CD4-positive, alpha-beta T cell (primary cell): Measurements from ENCODE around the gene KIF21A. TPM values are rescaled to one million over a fixed set of nuclear protein-coding genes. Genes with fewer than 3 reads are reported as not detected.

Source experiments
- ATAC-seq: fragments of 200-7000 bp; cut with Tn5 transposase; one replicate; pipeline ENCODE4 v1.10.0; 2022; ENCODE audit warnings: mild to moderate bottlenecking; ENCODE audit not compliant: poor library complexity
- CTCF ChIA-PET: fragments of 350-600 bp; sonication (Branson Sonifier 250); formaldehyde crosslinking; loops from one replicate; lab custom pipeline; 2021; ENCODE audit warnings: antibody characterized with exemption, inconsistent platforms; lab: Charles Lee
- POLR2A ChIA-PET: fragments of 350-600 bp; sonication (Branson Sonifier 250); formaldehyde crosslinking; loops from one replicate; lab custom pipeline; 2021; ENCODE audit warnings: antibody characterized with exemption, inconsistent platforms; lab: Charles Lee
- DNase-seq, 14 experiments: peaks; one replicate each; pipeline ENCODE4 v3.0.0-alpha.2; 2013 to 2020; ENCODE audit warnings: mixed read lengths in 2 of 14
- H3K27ac ChIP-seq, 2 donors: one replicate each; pipeline versions ENCODE4 v1.5.1 to v1.7.0; 2013; ENCODE audit warnings: low read length in 2 of 2, low read depth in 1 of 2, mild to moderate bottlenecking in 1 of 2
- H3K27me3 ChIP-seq, 2 experiments: 1 replicate in 1 of 2; 2 replicates in 1 of 2; pipeline versions ENCODE4 v1.6.1 to v1.7.0; 2013; ENCODE audit warnings: low read length in 2 of 2, control low read depth in 1 of 2, mild to moderate bottlenecking in 1 of 2, moderate library complexity in 1 of 2; ENCODE audit not compliant: insufficient read depth in 2 of 2, control insufficient read depth in 1 of 2
- H3K36me3 ChIP-seq: one replicate; pipeline ENCODE4 v1.6.1; 2013; ENCODE audit warnings: low read length, control low read depth; ENCODE audit not compliant: insufficient read depth
- H3K4me1 ChIP-seq: one replicate; pipeline ENCODE4 v1.6.1; 2013; ENCODE audit warnings: low read length, control low read depth; ENCODE audit not compliant: insufficient read depth
- H3K4me3 ChIP-seq: one replicate; pipeline ENCODE4 v1.5.1; 2013; ENCODE audit warnings: mild to moderate bottlenecking, low read length, moderate library complexity
- H3K9me3 ChIP-seq, 2 experiments: 1 replicate in 1 of 2; 2 replicates in 1 of 2; pipeline versions ENCODE4 v1.6.1 to v1.7.0; 2013; ENCODE audit warnings: low read length in 2 of 2, mild to moderate bottlenecking in 2 of 2, control low read depth in 1 of 2, moderate library complexity in 1 of 2; ENCODE audit not compliant: control insufficient read depth in 1 of 2, insufficient read depth in 1 of 2
- H3K27ac Mint-ChIP-seq: one replicate; pipeline ENCODE4 v1.8.0; 2020; ENCODE audit warnings: mixed read lengths
- H3K27me3 Mint-ChIP-seq: one replicate; pipeline ENCODE4 v1.8.0; 2021; ENCODE audit warnings: mixed read lengths
- H3K36me3 Mint-ChIP-seq: one replicate; pipeline ENCODE4 v1.8.0; 2021; ENCODE audit warnings: low read depth, mixed read lengths
- H3K4me1 Mint-ChIP-seq: one replicate; pipeline ENCODE4 v1.8.0; 2021; ENCODE audit warnings: low read depth, mixed read lengths
- H3K4me3 Mint-ChIP-seq: one replicate; pipeline ENCODE4 v1.8.0; 2020; ENCODE audit warnings: mild to moderate bottlenecking, mixed read lengths
- H3K9me3 Mint-ChIP-seq: one replicate; pipeline ENCODE4 v1.8.0; 2020; ENCODE audit warnings: mixed read lengths
- intact Hi-C, 2 experiments: fragments of 100-400 bp; cut with DNase I in 1 of 2; cut with micrococcal nuclease in 1 of 2; formaldehyde crosslinking; loops; one replicate each; pipeline versions ENCODE4 v1.15.1 to v1.9.0; 2023 to 2025; cut with DNase I, micrococcal nuclease
- total RNA-seq, 174 experiments: library from RNA in 2 of 174; stranded (reverse) in 2 of 174; gene quantifications; one replicate each; pipeline ENCODE4 v1.2.3 and lab custom pipeline; 2021 to 2026
- TF ChIP-seq, protein P1 (sequence below): fragments of 200-600 bp; IDR thresholded peaks from one replicate; pipeline ENCODE4 v1.8.0; 2022; ENCODE audit warnings: antibody characterized with exemption, mild to moderate bottlenecking

KIF21A gene
- total RNA-seq, 2 experiments from 2014 or later: 3.2 to 3.4 TPM

DNA sequence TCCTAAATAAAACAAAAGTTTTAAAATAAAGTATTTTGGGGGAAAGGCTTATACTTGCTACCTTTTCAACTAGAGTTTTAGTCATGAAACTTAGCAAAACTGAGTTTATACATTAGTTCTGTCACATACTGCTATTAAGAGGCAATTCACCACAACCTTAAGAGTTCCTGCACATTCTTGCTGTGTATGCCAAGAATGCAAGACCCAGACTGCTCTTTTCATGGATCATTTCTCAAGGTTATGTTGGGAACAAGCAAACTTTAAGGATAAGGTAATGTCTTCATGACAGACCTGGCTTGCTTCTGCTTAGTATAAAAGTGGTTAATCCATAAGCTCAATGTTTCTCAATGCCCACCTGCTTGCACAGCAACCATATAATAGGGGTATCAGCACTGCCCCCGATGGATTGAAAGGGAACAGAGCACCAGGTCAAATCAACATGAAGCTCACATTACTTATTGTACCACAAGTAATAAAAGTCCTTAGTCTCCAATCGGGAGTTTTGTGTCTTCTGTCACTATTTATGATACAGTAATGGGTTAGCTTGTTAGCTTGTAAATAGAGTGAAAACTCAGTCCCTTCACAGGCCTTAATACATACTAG, 67.6 kb downstream of the KIF21A start:
- TF ChIP-seq, protein P1, sequence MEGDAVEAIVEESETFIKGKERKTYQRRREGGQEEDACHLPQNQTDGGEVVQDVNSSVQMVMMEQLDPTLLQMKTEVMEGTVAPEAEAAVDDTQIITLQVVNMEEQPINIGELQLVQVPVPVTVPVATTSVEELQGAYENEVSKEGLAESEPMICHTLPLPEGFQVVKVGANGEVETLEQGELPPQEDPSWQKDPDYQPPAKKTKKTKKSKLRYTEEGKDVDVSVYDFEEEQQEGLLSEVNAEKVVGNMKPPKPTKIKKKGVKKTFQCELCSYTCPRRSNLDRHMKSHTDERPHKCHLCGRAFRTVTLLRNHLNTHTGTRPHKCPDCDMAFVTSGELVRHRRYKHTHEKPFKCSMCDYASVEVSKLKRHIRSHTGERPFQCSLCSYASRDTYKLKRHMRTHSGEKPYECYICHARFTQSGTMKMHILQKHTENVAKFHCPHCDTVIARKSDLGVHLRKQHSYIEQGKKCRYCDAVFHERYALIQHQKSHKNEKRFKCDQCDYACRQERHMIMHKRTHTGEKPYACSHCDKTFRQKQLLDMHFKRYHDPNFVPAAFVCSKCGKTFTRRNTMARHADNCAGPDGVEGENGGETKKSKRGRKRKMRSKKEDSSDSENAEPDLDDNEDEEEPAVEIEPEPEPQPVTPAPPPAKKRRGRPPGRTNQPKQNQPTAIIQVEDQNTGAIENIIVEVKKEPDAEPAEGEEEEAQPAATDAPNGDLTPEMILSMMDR: no peak
- Histone ChIP-seq H3K4me1 (no peaks in the 10 kb centered on the region), H3K4me3 (no peak overlapping the region), H3K27me3 (no peaks in the 10 kb centered on the region), H3K27ac (no peak overlapping the region), H3K9me3 (no peaks in the 10 kb centered on the region), H3K36me3 (no peaks in the 10 kb centered on the region)
- no peak overlapping the region for H3K27ac Mint-ChIP-seq
- no peaks in the 10 kb centered on the region for H3K9me3 Mint-ChIP-seq
- H3K36me3 Mint-ChIP-seq: no peaks in the 10 kb centered on the region
- ATAC-seq (no peak), DNase-seq (peak in 2 of 14 experiments; percentile 2 to 13)
- intact Hi-C loops: no loop called here
- ChIA-PET CTCF (interaction anchor here (0.7 kb wide), 1 partner anchor 9 kb away, joined by 3 read pairs; no protein-coding TSS in a partner anchor), POLR2A (no interaction called here)
- no peaks in the 10 kb centered on the region for H3K27me3 Mint-ChIP-seq
- peaks cover 8% of the 10 kb centered on the region for H3K4me1 Mint-ChIP-seq
- no peak overlapping the region for H3K4me3 Mint-ChIP-seq

DNA sequence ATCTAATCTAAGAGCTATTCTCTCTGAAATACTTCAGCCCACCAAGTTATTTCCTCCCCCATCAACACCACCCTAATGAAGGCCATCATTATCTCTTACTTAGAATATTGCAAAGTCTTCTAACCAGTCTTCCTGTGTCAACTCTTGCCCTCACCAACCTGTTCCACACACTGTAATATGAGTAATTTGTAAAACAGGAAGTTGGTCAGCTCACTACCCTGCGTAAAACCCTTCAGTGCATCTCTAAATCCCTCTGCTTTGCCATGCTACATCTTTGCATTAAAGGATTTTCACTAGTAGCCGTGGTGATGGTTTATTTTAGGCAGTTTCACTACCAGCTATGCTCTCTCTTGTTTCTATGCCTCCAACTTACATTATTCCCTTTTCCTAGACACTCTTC, 70.0 kb downstream of the KIF21A start:
- intact Hi-C loops: no loop called here
- TF ChIP-seq, protein P1: no peak
- no peak overlapping the region for H3K27ac ChIP-seq
- no peaks in the 10 kb centered on the region for H3K9me3 Mint-ChIP-seq
- ChIA-PET POLR2A (interaction anchor here (1.6 kb wide), 1 partner anchor 34 kb away, joined by 4 read pairs; no protein-coding TSS in a partner anchor), CTCF (no interaction called here)
- H3K9me3 ChIP-seq: no peaks in the 10 kb centered on the region
- H3K4me3 ChIP-seq: no peak overlapping the region
- no peak overlapping the region for H3K27ac Mint-ChIP-seq
- DNase-seq: peak in 3 of 14 experiments; percentile 13 to 70 (median 13)
- peak; percentile 60 for ATAC-seq
- no peaks in the 10 kb centered on the region for H3K27me3 ChIP-seq
- H3K27me3 Mint-ChIP-seq: no peaks in the 10 kb centered on the region
- no peaks in the 10 kb centered on the region for H3K4me1 ChIP-seq
- H3K4me3 Mint-ChIP-seq: no peak overlapping the region
- no peaks in the 10 kb centered on the region for H3K36me3 Mint-ChIP-seq
- H3K4me1 Mint-ChIP-seq: peaks cover 8% of the 10 kb centered on the region
- no peaks in the 10 kb centered on the region for H3K36me3 ChIP-seq

DNA sequence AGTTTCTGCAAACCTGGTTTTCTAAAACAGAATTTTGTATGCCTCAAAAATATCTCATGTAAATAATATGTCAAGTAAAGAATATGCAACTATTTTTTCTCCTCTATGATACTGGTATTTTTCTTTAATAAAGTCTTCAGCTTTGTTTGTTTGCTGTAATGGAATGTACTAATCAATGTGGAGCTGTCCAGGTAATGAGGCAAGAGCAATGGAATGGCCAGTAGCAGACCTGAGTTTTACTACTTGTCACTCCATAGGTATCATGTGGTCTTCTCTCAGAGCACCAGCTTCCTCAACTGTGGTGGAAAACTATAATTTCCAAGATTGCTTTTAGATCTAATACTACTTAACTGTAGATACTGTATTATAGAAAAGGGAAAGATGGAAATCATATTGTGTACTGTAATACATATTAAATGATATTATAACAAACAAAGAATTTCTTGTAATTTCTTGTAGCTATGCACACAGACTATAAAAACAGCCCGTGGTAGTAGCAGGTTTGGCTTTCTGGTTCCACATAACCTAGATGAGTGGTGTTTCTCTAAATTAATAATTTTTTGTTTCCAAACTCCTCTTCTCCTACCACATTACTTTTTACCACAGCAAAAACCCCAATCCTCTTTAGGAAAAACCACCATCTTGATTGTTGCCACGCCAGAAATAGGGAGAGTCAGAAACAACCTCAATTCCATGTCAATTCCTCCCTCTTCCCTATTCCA, 70.6 kb downstream of the KIF21A start:
- H3K9me3 Mint-ChIP-seq: no peaks in the 10 kb centered on the region
- peaks cover 8% of the 10 kb centered on the region for H3K4me1 Mint-ChIP-seq
- no peak for ATAC-seq
- Histone ChIP-seq H3K27ac (no peak overlapping the region), H3K4me3 (no peak overlapping the region), H3K4me1 (no peaks in the 10 kb centered on the region), H3K36me3 (no peaks in the 10 kb centered on the region), H3K27me3 (no peaks in the 10 kb centered on the region), H3K9me3 (no peaks in the 10 kb centered on the region)
- intact Hi-C loops: no loop called here
- POLR2A ChIA-PET: interaction anchor here (1.6 kb wide), 1 partner anchor 34 kb away, joined by 4 read pairs; no protein-coding TSS in a partner anchor
- CTCF ChIA-PET: no interaction called here
- TF ChIP-seq, protein P1: no peak
- H3K27me3 Mint-ChIP-seq: no peaks in the 10 kb centered on the region
- H3K27ac Mint-ChIP-seq: no peak overlapping the region
- DNase-seq: no peak
- H3K36me3 Mint-ChIP-seq: no peaks in the 10 kb centered on the region
- no peak overlapping the region for H3K4me3 Mint-ChIP-seq
